PC-9 (cell line): Measurements from ENCODE around the gene GLO1.

ENCODE experiments used
- CTCF ChIP-seq: fragments of 200-600 bp; sonication (generic); conservative IDR thresholded peaks from 2 replicates; pipeline ENCODE4 v1.6.1; 2017; ENCODE audit warnings: mixed run types, antibody characterized with exemption, mild to moderate bottlenecking, moderate library complexity
- EZH2 ChIP-seq: fragments of 200-600 bp; sonication (generic); IDR thresholded peaks from 2 replicates; pipeline ENCODE4 v1.8.0; 2017; ENCODE audit warnings: antibody characterized with exemption, low read depth

GRCh38 chr6:38676974-38677544 is 25.9 kb downstream of the GLO1 start:
- TF ChIP-seq CTCF = no peak
- no peak for TF ChIP-seq EZH2
